B cell (primary cell): ENCODE data around the gene ABHD12B. TPM values are rescaled to one million over a fixed set of nuclear protein-coding genes. Genes with fewer than 3 reads are reported as not detected.

Source experiments
- ATAC-seq: fragments of 200-7000 bp; cut with Tn5 transposase; one replicate; pipeline ENCODE4 v1.10.0; 2021; ENCODE audit warnings: low read depth, mild to moderate bottlenecking, moderate number of reproducible peaks, moderate library complexity
- CTCF ChIA-PET: fragments of 350-600 bp; sonication (Branson Sonifier 250); formaldehyde crosslinking; loops from one replicate; lab custom pipeline; 2021; ENCODE audit warnings: antibody characterized with exemption, inconsistent platforms; lab: Charles Lee
- POLR2A ChIA-PET: fragments of 350-600 bp; sonication (Branson Sonifier 250); formaldehyde crosslinking; loops from one replicate; lab custom pipeline; 2021; ENCODE audit warnings: antibody characterized with exemption; lab: Charles Lee
- DNase-seq: peaks from one replicate; pipeline ENCODE4 v3.0.0; 2013
- H2AFZ ChIP-seq: 2 replicates; pipeline ENCODE4 v1.6.1; 2012; ENCODE audit warnings: mild to moderate bottlenecking, low read depth, low read length; ENCODE audit not compliant: insufficient read depth, poor library complexity, severe bottlenecking
- H3K27ac ChIP-seq, 2 donors: 1 replicate in 1 of 2; 2 replicates in 1 of 2; pipeline ENCODE4 v1.5.1; 2012 to 2013; ENCODE audit warnings: low read length in 2 of 2, mild to moderate bottlenecking in 2 of 2, moderate library complexity in 1 of 2
- H3K27me3 ChIP-seq, 4 experiments: fragments of 200-600 bp in 1 of 4; sonication (generic) in 1 of 4; replicated peaks in 1 of 4; 1 replicate in 2 of 4; 2 replicates in 2 of 4; pipeline versions ENCODE4 v1.6.1 to v1.7.0; 2013 to 2016; ENCODE audit warnings: low read length in 3 of 4, mild to moderate bottlenecking in 2 of 4, mixed read lengths in 1 of 4, moderate library complexity in 1 of 4; ENCODE audit not compliant: insufficient read depth in 4 of 4, control insufficient read depth in 3 of 4; ENCODE audit errors: control extremely low read depth in 1 of 4
- H3K36me3 ChIP-seq, 2 experiments: replicated peaks in 1 of 2; 1 replicate in 1 of 2; 2 replicates in 1 of 2; pipeline versions ENCODE4 v1.6.1 to v1.7.1; 2013; ENCODE audit warnings: low read length in 1 of 2; ENCODE audit not compliant: insufficient read depth in 2 of 2, control insufficient read depth in 1 of 2; ENCODE audit errors: control extremely low read depth in 1 of 2, extremely low read depth in 1 of 2
- H3K4me1 ChIP-seq, 2 donors: fragments of 200-600 bp in 1 of 2; sonication (generic) in 1 of 2; 1 replicate in 1 of 2; 2 replicates in 1 of 2; pipeline versions ENCODE4 v1.5.1 to v1.6.1; 2013 to 2017; ENCODE audit warnings: low read length in 2 of 2; ENCODE audit not compliant: control insufficient read depth in 2 of 2, insufficient read depth in 2 of 2
- H3K4me2 ChIP-seq: replicated peaks from 2 replicates; pipeline ENCODE3; 2012; ENCODE audit warnings: mild to moderate bottlenecking, low read depth, low read length; ENCODE audit not compliant: poor library complexity, severe bottlenecking
- H3K4me3 ChIP-seq, 5 experiments: fragments of 200-600 bp in 1 of 5; sonication (generic) in 1 of 5; 1 replicate in 3 of 5; 2 replicates in 2 of 5; pipeline versions ENCODE4 v1.5.1 to v1.7.0; 2011 to 2016; ENCODE audit warnings: low read length in 4 of 5, mild to moderate bottlenecking in 4 of 5, low read depth in 2 of 5, control low read depth in 1 of 5, moderate library complexity in 1 of 5; ENCODE audit not compliant: insufficient read depth in 1 of 5; ENCODE audit errors: control extremely low read depth in 1 of 5, extremely low read depth in 1 of 5
- H3K79me2 ChIP-seq: fragments of 200-600 bp; sonication (generic); one replicate; pipeline ENCODE4 v1.6.0; 2016; ENCODE audit warnings: low read length; ENCODE audit not compliant: control insufficient read depth, insufficient read depth
- H3K9ac ChIP-seq: fragments of 200-600 bp; sonication (generic); 2 replicates; pipeline ENCODE4 v1.6.1; 2017; ENCODE audit warnings: mild to moderate bottlenecking, low read length, moderate library complexity
- H3K9me3 ChIP-seq, 3 donors: one replicate each; pipeline versions ENCODE4 v1.6.1 to v1.7.1; 2013; ENCODE audit warnings: low read length in 2 of 3; ENCODE audit not compliant: control insufficient read depth in 2 of 3, insufficient read depth in 1 of 3; ENCODE audit errors: control extremely low read depth in 1 of 3
- H4K20me1 ChIP-seq: 2 replicates; pipeline ENCODE4 v1.6.0; 2012; ENCODE audit warnings: mild to moderate bottlenecking, low read length; ENCODE audit not compliant: insufficient read depth, control insufficient read depth, poor library complexity, severe bottlenecking
- H3K27ac Mint-ChIP-seq: one replicate; pipeline ENCODE4 v1.8.0; 2021; ENCODE audit warnings: mixed read lengths
- H3K27me3 Mint-ChIP-seq: one replicate; pipeline ENCODE4 v1.8.0; 2021; ENCODE audit warnings: mixed read lengths
- H3K4me1 Mint-ChIP-seq: one replicate; pipeline ENCODE4 v1.8.0; 2021; ENCODE audit warnings: mixed read lengths
- H3K4me3 Mint-ChIP-seq: one replicate; pipeline ENCODE4 v1.8.0; 2021; ENCODE audit warnings: mixed read lengths
- H3K9me3 Mint-ChIP-seq: one replicate; pipeline ENCODE4 v1.8.0; 2022; ENCODE audit warnings: mixed read lengths; ENCODE audit not compliant: insufficient read depth
- CTCF ChIP-seq: fragments of 200-600 bp; IDR thresholded peaks from one replicate; pipeline ENCODE4 v1.8.0; 2022; ENCODE audit warnings: antibody characterized with exemption, mild to moderate bottlenecking
- EZH2 ChIP-seq: IDR thresholded peaks from 2 replicates; pipeline ENCODE4 v1.6.1; 2012; ENCODE audit warnings: borderline replicate concordance, low read depth, mild to moderate bottlenecking, moderate library complexity, low read length; ENCODE audit not compliant: insufficient read depth, poor library complexity, severe bottlenecking
- WGBS: methylation state at CpG from one replicate; pipeline ENCODE4 v1.1.5; 2013; ENCODE audit warnings: missing lambda C conversion rate; ENCODE audit not compliant: insufficient coverage; 5-methylcytosine and 5-hydroxymethylcytosine counted together
- intact Hi-C: fragments of 100-400 bp; cut with micrococcal nuclease; formaldehyde crosslinking; loops from one replicate; pipeline ENCODE4 v1.10.0; 2022
- polyA plus RNA-seq: library from polyadenylated mRNA; depleted of rRNA; stranded (reverse); fragments of >200 nt; gene quantifications from 2 replicates; pipeline ENCODE4 v1.2.3, GENCODE V29; 2012
- total RNA-seq, 2 donors: library from RNA; stranded (reverse); fragments of 120-200 nt in 1 of 2; gene quantifications; 1 replicate in 1 of 2; 2 replicates in 1 of 2; pipeline versions ENCODE4 v1.2.3 to v1.2.4, GENCODE V29; 2013 to 2022

The ABHD12B gene
- total and polyA plus RNA-seq, 2 donors (not counting 1 experiment from before 2014, with no cell fraction given), result not detected

- Mint-ChIP-seq H3K9me3 (no peaks in the 10 kb centered on the region), H3K4me3 (no peak overlapping the region), H3K27ac (no peak overlapping the region), H3K27me3 (no peaks in the 10 kb centered on the region), H3K4me1 (peaks cover 13% of the 10 kb centered on the region)
- TF ChIP-seq CTCF, result no peak
- no peak for TF ChIP-seq EZH2
- H3K36me3 ChIP-seq, result no peaks in the 10 kb centered on the region
- peaks cover 9 to 14% of the 10 kb centered on the region in 2 donors for H3K4me1 ChIP-seq
- H3K79me2 ChIP-seq, result no peaks in the 10 kb centered on the region
- CTCF ChIA-PET, result interaction anchor here (1.0 to 1.7 kb wide), 4 partner anchors 10 to 99 kb away, joined by 3 to 5 read pairs (median 4); no protein-coding TSS in a partner anchor
- no peak overlapping the region for H3K4me3 ChIP-seq
- no peak overlapping the region for H3K4me2 ChIP-seq
- no peak for ATAC-seq
- no peak overlapping the region for H3K27ac ChIP-seq
- no peaks in the 10 kb centered on the region for H3K27me3 ChIP-seq
- no peak overlapping the region for H3K9ac ChIP-seq
- no CpG with 5 or more reads among the region's 1 CpG for WGBS
- no peak for DNase-seq
- POLR2A ChIA-PET, result no interaction called here
- H2AFZ ChIP-seq, result no peak overlapping the region
- H4K20me1 ChIP-seq, result no peaks in the 10 kb centered on the region
- no peaks in the 10 kb centered on the region for H3K9me3 ChIP-seq
- intact Hi-C loops, result no loop called here
Observed at GRCh38 chr14:50855558-50855957, 16.3 kb upstream of the ABHD12B start.

GRCh38 chr14:50856660-50857059, 15.2 kb upstream of the ABHD12B start:
- Histone ChIP-seq H3K27ac (no peak overlapping the region), H3K4me3 (no peak overlapping the region), H4K20me1 (no peaks in the 10 kb centered on the region), H3K27me3 (no peaks in the 10 kb centered on the region), H3K4me1 (peaks cover 9 to 14% of the 10 kb centered on the region in 2 donors), H3K9me3 (no peaks in the 10 kb centered on the region), H3K9ac (no peak overlapping the region), H3K79me2 (no peaks in the 10 kb centered on the region), H3K4me2 (no peak overlapping the region), H3K36me3 (no peaks in the 10 kb centered on the region), H2AFZ (no peak overlapping the region)
- POLR2A ChIA-PET, result no interaction called here
- TF ChIP-seq CTCF (no peak), EZH2 (no peak)
- WGBS, result 86% methylated on average over 5 of the region's 5 CpGs
- H3K27me3 Mint-ChIP-seq, result no peaks in the 10 kb centered on the region
- H3K27ac Mint-ChIP-seq, result peak overlapping the region; percentile 24
- CTCF ChIA-PET, result interaction anchor here (1.1 to 12.4 kb wide), 5 partner anchors 9 to 237 kb away, joined by 3 to 178 read pairs (median 3); no protein-coding TSS in a partner anchor
- no peak overlapping the region for H3K4me3 Mint-ChIP-seq
- intact Hi-C loops, result no loop called here
- DNase-seq (no peak), ATAC-seq (no peak)
- H3K4me1 Mint-ChIP-seq, result peaks cover 15% of the 10 kb centered on the region
- no peaks in the 10 kb centered on the region for H3K9me3 Mint-ChIP-seq
